ENCODE measurements around the gene AVPR1B. TPM values are rescaled to one million over a fixed set of nuclear protein-coding genes. Genes with fewer than 3 reads are reported as not detected.

The AVPR1B gene
- total RNA-seq, 1 donor from 2014 or later, result not detected

DNA sequence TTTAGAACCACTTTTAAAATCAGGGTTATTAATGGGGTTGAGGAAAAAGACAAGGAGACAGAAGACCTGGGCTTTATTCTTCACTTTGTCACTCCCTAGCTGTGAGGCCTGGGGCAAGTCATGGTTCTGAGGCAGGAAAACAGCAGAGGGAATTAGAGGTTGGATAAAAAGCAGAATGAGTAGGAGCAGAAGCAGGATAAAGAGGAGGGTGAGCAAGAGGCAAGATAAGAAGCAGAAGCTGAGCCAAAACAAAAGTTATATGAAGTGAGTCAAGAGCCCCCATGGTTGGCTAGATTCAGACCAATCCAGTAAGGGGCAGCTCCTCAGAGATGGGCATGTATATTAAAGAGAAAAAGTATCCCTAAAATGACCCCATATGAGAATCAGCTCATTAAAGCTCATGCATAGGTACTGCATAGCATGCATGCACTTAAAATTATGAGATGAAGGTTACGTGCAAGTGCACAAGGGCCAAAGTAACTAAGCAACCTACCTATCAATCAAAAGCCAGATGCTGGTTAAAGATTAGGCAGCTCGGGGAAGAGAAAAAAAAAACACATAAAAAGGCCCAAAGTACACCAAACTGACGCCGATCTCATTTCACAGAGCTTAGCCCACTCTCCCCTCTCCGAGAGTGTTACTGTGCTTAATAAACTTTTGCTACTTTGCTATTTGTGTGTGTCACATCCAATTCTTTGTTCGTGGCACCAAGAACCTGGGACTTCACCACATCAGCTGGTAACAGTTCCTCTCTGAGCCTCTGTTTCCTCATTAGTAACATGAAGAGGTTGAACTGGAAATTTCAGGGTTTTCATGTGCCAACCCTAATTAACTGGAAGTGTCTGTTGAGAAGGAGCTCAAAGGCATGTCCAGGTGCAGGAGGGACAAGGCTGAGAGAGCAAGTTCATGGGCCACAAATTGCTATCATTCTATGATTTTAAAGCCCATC lies 2.2 kb downstream of the AVPR1B start:
- TF ChIP-seq, protein P1, sequence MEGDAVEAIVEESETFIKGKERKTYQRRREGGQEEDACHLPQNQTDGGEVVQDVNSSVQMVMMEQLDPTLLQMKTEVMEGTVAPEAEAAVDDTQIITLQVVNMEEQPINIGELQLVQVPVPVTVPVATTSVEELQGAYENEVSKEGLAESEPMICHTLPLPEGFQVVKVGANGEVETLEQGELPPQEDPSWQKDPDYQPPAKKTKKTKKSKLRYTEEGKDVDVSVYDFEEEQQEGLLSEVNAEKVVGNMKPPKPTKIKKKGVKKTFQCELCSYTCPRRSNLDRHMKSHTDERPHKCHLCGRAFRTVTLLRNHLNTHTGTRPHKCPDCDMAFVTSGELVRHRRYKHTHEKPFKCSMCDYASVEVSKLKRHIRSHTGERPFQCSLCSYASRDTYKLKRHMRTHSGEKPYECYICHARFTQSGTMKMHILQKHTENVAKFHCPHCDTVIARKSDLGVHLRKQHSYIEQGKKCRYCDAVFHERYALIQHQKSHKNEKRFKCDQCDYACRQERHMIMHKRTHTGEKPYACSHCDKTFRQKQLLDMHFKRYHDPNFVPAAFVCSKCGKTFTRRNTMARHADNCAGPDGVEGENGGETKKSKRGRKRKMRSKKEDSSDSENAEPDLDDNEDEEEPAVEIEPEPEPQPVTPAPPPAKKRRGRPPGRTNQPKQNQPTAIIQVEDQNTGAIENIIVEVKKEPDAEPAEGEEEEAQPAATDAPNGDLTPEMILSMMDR (IDR thresholded peaks at IDR 0.05; ENCODE audit: partially characterized antibody, unreplicated experiment), result no peak
- Mint-ChIP-seq H3K27me3 (ENCODE audit: unreplicated experiment) (peaks cover 23% of the 10 kb centered on the region), H3K4me1 (ENCODE audit: low read depth, unreplicated experiment) (peaks cover 2% of the 10 kb centered on the region), H3K36me3 (ENCODE audit: unreplicated experiment) (peaks cover 10% of the 10 kb centered on the region), H3K4me3 (ENCODE audit: unreplicated experiment) (no peak overlapping the region), H3K27ac (ENCODE audit: unreplicated experiment) (no peak overlapping the region), H3K9me3 (ENCODE audit: unreplicated experiment) (peaks cover 3% of the 10 kb centered on the region)
- no peak for DNase-seq

DNA sequence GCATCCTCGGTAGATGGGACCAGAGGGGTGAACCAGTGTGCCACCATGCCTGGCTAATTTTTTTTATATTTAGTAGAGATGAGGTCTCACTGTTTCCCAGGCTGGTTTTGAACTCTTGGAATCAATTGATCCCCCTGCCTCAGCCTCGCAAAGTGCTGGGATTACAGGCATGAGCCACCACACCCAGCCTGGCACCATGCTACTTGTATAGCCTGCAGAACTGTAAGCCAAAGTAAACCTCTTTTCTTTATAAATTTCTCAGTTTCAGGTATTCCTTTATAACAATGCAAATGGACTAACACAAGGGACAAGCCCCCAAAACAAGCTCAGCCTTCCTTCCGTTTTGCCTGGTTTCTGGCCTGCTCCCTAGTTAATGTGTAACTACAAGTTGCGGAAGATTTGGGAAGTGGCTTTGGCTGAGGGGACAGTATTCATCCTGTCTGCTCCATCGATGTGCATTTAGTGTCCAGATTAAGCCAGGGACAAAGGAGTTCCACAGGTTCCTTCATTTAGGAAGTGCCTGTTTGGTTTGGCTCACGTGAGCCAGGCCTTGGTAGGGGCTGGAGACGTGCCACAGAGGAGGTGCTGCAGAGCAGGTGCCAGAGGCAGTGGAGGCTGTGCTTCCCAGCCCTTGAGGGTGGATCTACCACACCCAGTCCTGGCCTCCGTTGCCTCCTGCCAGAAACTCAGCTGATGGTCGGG lies 4.4 kb downstream of the AVPR1B start:
- no peak for DNase-seq
- Mint-ChIP-seq H3K9me3 (ENCODE audit: unreplicated experiment) (peaks cover 3% of the 10 kb centered on the region), H3K4me3 (ENCODE audit: unreplicated experiment) (no peak overlapping the region), H3K27me3 (ENCODE audit: unreplicated experiment) (peaks cover 23% of the 10 kb centered on the region), H3K27ac (ENCODE audit: unreplicated experiment) (no peak overlapping the region), H3K36me3 (ENCODE audit: unreplicated experiment) (peaks cover 5% of the 10 kb centered on the region), H3K4me1 (ENCODE audit: low read depth, unreplicated experiment) (peaks cover 3% of the 10 kb centered on the region)
- TF ChIP-seq, protein P1 (IDR thresholded peaks at IDR 0.05; ENCODE audit: partially characterized antibody, unreplicated experiment), result no peak

DNA sequence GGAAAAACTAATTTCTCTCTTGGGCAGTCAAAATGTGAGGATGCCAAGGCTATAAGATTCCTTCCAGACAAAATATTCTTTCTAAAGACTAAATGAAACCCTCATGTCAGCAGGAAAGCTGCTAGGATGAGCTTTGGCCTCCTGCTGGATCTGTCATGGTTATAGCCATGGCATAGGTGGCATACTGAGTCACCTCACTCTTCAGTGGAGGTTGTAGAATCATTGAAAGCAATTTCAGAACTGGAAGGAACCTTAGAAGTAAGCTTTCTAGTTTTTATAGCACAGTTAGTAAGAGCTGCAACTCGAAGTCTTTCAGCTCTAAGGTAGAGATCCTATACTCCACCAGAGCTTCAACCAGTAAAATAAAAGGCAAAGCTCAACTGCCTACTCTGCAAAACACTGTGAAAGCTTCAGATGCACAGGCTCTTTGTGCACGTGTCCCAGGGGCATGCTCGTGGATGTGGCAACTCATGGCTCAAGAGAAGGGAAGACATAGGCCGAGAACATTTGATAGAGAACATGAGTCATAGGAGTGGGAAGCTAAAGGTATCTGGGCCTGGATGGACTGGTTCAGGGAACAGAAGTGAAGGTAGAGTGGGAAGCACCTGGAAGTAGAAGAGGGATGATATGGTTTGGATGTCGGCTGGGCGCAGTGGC lies 5.8 kb downstream of the AVPR1B start:
- peaks cover 2% of the 10 kb centered on the region for H3K4me1 Mint-ChIP-seq (ENCODE audit: low read depth, unreplicated experiment)
- TF ChIP-seq, protein P1 (IDR thresholded peaks at IDR 0.05; ENCODE audit: partially characterized antibody, unreplicated experiment), result no peak
- H3K27me3 Mint-ChIP-seq (ENCODE audit: unreplicated experiment), result peaks cover 19% of the 10 kb centered on the region
- DNase-seq, result no peak
- H3K27ac Mint-ChIP-seq (ENCODE audit: unreplicated experiment), result no peak overlapping the region
- peaks cover 3% of the 10 kb centered on the region for H3K9me3 Mint-ChIP-seq (ENCODE audit: unreplicated experiment)
- H3K4me3 Mint-ChIP-seq (ENCODE audit: unreplicated experiment), result no peak overlapping the region
- peaks cover 5% of the 10 kb centered on the region for H3K36me3 Mint-ChIP-seq (ENCODE audit: unreplicated experiment)

DNA sequence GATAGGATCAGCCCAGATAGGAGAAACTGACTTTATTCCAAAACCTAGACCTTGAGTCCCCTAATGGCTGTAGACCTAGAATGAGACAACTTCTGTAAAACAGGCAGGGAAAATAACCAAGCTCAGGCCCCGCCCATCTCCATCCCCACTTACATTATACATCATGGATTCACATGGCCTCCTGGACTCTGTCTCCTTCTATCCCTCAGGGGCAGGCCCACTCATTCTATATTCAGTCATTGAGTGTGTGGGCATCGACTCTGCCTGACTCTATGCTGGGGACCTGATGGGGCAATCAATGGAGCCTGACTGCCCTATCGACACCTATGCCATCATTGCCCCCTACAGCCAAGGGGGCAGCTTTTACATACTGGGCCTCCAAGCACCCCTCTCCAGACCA lies 6.4 kb downstream of the AVPR1B start:
- TF ChIP-seq, protein P1 (IDR thresholded peaks at IDR 0.05; ENCODE audit: partially characterized antibody, unreplicated experiment), result no peak
- Mint-ChIP-seq H3K4me1 (ENCODE audit: low read depth, unreplicated experiment) (peaks cover 2% of the 10 kb centered on the region), H3K4me3 (ENCODE audit: unreplicated experiment) (no peak overlapping the region), H3K27ac (ENCODE audit: unreplicated experiment) (no peak overlapping the region), H3K27me3 (ENCODE audit: unreplicated experiment) (peaks cover 18% of the 10 kb centered on the region), H3K36me3 (ENCODE audit: unreplicated experiment) (peaks cover 5% of the 10 kb centered on the region), H3K9me3 (ENCODE audit: unreplicated experiment) (peaks cover 3% of the 10 kb centered on the region)
- DNase-seq, result no peak
